ENCODE measurements around the gene CPLX3. TPM values are rescaled to one million over a fixed set of nuclear protein-coding genes. Genes with fewer than 3 reads are reported as not detected.

The CPLX3 gene
- total RNA-seq, 2 donors from 2014 or later: not detected

DNA sequence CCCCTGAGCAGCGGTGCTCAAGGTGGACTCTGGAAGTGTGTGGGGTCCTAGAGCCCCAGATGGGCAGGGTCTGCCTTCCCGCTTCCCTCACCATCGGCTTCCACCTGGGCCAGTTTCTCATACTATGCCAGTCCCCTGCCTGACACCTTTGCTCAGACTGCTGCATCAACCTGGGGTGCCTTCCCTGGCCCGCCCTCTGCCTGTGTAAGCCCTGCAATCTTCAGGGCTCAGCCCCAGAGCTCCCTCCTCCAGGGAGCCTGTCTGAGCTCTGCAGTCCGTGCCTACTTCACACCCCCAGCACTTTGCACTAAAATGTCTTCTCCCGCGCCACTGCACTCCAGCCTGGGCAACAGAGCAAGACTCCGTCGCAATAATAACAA lies 31.5 kb upstream of the CPLX3 start:
- 86 to 88% methylated on average over 5 to 9 of the region's 9 CpGs for WGBS, 2 experiments (ENCODE audit: insufficient coverage in 1 of 2, insufficient read length in 1 of 2)
- Histone ChIP-seq H3K27ac (ENCODE audit: low read depth, low read length) (no peak overlapping the region), H3K4me3 (ENCODE audit: low read length) (no peak overlapping the region), H3K36me3 (ENCODE audit: control insufficient read depth, insufficient read depth, low read length) (peaks cover 11% of the 10 kb centered on the region), H3K4me1 (ENCODE audit: control insufficient read depth, insufficient read depth, low read length) (no peaks in the 10 kb centered on the region), H3K9ac (ENCODE audit: extremely low read depth, low read length, poor library complexity, severe bottlenecking) (no peak overlapping the region), H3K9me3 (ENCODE audit: control insufficient read depth, low read length) (no peaks in the 10 kb centered on the region), H3K27me3 (ENCODE audit: control insufficient read depth, insufficient read depth, low read length, poor library complexity, severe bottlenecking) (no peaks in the 10 kb centered on the region)
- no peak for DNase-seq
- H3K27ac Mint-ChIP-seq: no peak overlapping the region
- no peak for TF ChIP-seq CTCF (conservative IDR thresholded peaks at IDR 0.05)
- no peak overlapping the region for H3K4me3 Mint-ChIP-seq
- H3K36me3 Mint-ChIP-seq (ENCODE audit: low read depth): peaks cover 4% of the 10 kb centered on the region
- H3K4me1 Mint-ChIP-seq: no peaks in the 10 kb centered on the region
- H3K9me3 Mint-ChIP-seq: no peaks in the 10 kb centered on the region
- no peaks in the 10 kb centered on the region for H3K27me3 Mint-ChIP-seq (ENCODE audit: insufficient read depth)

GRCh38 chr15:74795966-74796625 lies 30.3 kb upstream of the CPLX3 start:
- TF ChIP-seq CTCF (conservative IDR thresholded peaks at IDR 0.05): no peak
- WGBS, 2 experiments (ENCODE audit: insufficient coverage in 1 of 2, insufficient read length in 1 of 2): 91 to 96% methylated on average over 7 to 14 of the region's 14 CpGs
- H3K36me3 Mint-ChIP-seq (ENCODE audit: low read depth): peaks cover 8% of the 10 kb centered on the region

GRCh38 chr15:74798388-74799254 lies 27.8 kb upstream of the CPLX3 start:
- Histone ChIP-seq H3K9ac (ENCODE audit: extremely low read depth, low read length, poor library complexity, severe bottlenecking) (no peak overlapping the region), H3K4me3 (ENCODE audit: low read length) (no peak overlapping the region), H3K4me1 (ENCODE audit: control insufficient read depth, insufficient read depth, low read length) (no peaks in the 10 kb centered on the region), H3K27me3 (ENCODE audit: control insufficient read depth, insufficient read depth, low read length, poor library complexity, severe bottlenecking) (no peaks in the 10 kb centered on the region), H3K36me3 (ENCODE audit: control insufficient read depth, insufficient read depth, low read length) (peaks cover 42% of the 10 kb centered on the region), H3K27ac (ENCODE audit: low read depth, low read length) (no peak overlapping the region), H3K9me3 (ENCODE audit: control insufficient read depth, low read length) (no peaks in the 10 kb centered on the region)
- no peak overlapping the region for H3K4me3 Mint-ChIP-seq
- H3K9me3 Mint-ChIP-seq: no peaks in the 10 kb centered on the region
- no peaks in the 10 kb centered on the region for H3K27me3 Mint-ChIP-seq (ENCODE audit: insufficient read depth)
- H3K4me1 Mint-ChIP-seq: peaks cover 3% of the 10 kb centered on the region
- H3K36me3 Mint-ChIP-seq (ENCODE audit: low read depth): peaks cover 28% of the 10 kb centered on the region
- TF ChIP-seq CTCF (conservative IDR thresholded peaks at IDR 0.05): no peak
- 93 to 94% methylated on average over 16 to 25 of the region's 25 CpGs for WGBS, 2 experiments (ENCODE audit: insufficient coverage in 1 of 2, insufficient read length in 1 of 2)
- no peak overlapping the region for H3K27ac Mint-ChIP-seq
- no peak for DNase-seq

More at GRCh38 chr15:74795966-74796625, 30.3 kb upstream of the CPLX3 start:
- Histone ChIP-seq H3K36me3 (ENCODE audit: control insufficient read depth, insufficient read depth, low read length) (peaks cover 22% of the 10 kb centered on the region), H3K9me3 (ENCODE audit: control insufficient read depth, low read length) (no peaks in the 10 kb centered on the region), H3K4me3 (ENCODE audit: low read length) (no peak overlapping the region), H3K27ac (ENCODE audit: low read depth, low read length) (no peak overlapping the region), H3K4me1 (ENCODE audit: control insufficient read depth, insufficient read depth, low read length) (no peaks in the 10 kb centered on the region), H3K9ac (ENCODE audit: extremely low read depth, low read length, poor library complexity, severe bottlenecking) (no peak overlapping the region), H3K27me3 (ENCODE audit: control insufficient read depth, insufficient read depth, low read length, poor library complexity, severe bottlenecking) (no peaks in the 10 kb centered on the region)
- no peaks in the 10 kb centered on the region for H3K9me3 Mint-ChIP-seq
- peaks cover 3% of the 10 kb centered on the region for H3K4me1 Mint-ChIP-seq
- no peaks in the 10 kb centered on the region for H3K27me3 Mint-ChIP-seq (ENCODE audit: insufficient read depth)
- DNase-seq: no peak
- H3K4me3 Mint-ChIP-seq: no peak overlapping the region
- H3K27ac Mint-ChIP-seq: no peak overlapping the region

All from endodermal cell (in vitro differentiated cells).